ENCODE data around the gene RAI1. TPM values are rescaled to one million over a fixed set of nuclear protein-coding genes. Genes with fewer than 3 reads are reported as not detected.

RAI1 gene
- total RNA-seq, 1 donor from 2014 or later, result 31.2 TPM

GRCh38 chr17:17668775-17669579 lies 12.3 kb upstream of the RAI1 start:
- peaks cover 18% of the 10 kb centered on the region for H3K4me1 Mint-ChIP-seq
- POLR2A ChIA-PET, result no interaction called here

GRCh38 chr17:17669580-17670235 lies 11.6 kb upstream of the RAI1 start:
- no peak overlapping the region for H3K27ac Mint-ChIP-seq
- no peaks in the 10 kb centered on the region for H3K27me3 Mint-ChIP-seq
- ATAC-seq (ENCODE audit: low read depth), result no peak
- H3K4me3 Mint-ChIP-seq, result no peak overlapping the region
- ChIA-PET CTCF (no interaction called here), POLR2A (no interaction called here)
- H3K4me1 Mint-ChIP-seq, result peaks cover 12% of the 10 kb centered on the region
- DNase-seq, result no peak
- intact Hi-C loops (cut with micrococcal nuclease), result no loop called here
- TF ChIP-seq, protein P1, sequence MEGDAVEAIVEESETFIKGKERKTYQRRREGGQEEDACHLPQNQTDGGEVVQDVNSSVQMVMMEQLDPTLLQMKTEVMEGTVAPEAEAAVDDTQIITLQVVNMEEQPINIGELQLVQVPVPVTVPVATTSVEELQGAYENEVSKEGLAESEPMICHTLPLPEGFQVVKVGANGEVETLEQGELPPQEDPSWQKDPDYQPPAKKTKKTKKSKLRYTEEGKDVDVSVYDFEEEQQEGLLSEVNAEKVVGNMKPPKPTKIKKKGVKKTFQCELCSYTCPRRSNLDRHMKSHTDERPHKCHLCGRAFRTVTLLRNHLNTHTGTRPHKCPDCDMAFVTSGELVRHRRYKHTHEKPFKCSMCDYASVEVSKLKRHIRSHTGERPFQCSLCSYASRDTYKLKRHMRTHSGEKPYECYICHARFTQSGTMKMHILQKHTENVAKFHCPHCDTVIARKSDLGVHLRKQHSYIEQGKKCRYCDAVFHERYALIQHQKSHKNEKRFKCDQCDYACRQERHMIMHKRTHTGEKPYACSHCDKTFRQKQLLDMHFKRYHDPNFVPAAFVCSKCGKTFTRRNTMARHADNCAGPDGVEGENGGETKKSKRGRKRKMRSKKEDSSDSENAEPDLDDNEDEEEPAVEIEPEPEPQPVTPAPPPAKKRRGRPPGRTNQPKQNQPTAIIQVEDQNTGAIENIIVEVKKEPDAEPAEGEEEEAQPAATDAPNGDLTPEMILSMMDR (IDR thresholded peaks at IDR 0.05), result no peak
- H3K9me3 Mint-ChIP-seq, result no peaks in the 10 kb centered on the region
- no peaks in the 10 kb centered on the region for H3K36me3 Mint-ChIP-seq (ENCODE audit: low read depth)

More at GRCh38 chr17:17668775-17669579, 12.3 kb upstream of the RAI1 start:
- Mint-ChIP-seq H3K36me3 (ENCODE audit: low read depth) (no peaks in the 10 kb centered on the region), H3K27ac (no peak overlapping the region), H3K9me3 (no peaks in the 10 kb centered on the region), H3K4me3 (no peak overlapping the region), H3K27me3 (no peaks in the 10 kb centered on the region)
- TF ChIP-seq, protein P1 (IDR thresholded peaks at IDR 0.05), result no peak
- intact Hi-C loops (cut with micrococcal nuclease), result no loop called here
- CTCF ChIA-PET, result no interaction called here
- no peak for ATAC-seq (ENCODE audit: low read depth)
- DNase-seq, result no peak

- H3K4me3 Mint-ChIP-seq, result no peak overlapping the region
- H3K4me1 Mint-ChIP-seq, result peaks cover 12% of the 10 kb centered on the region
These were observed 10.5 kb upstream of the RAI1 start for GRCh38 chr17:17670701-17671305.

DNA sequence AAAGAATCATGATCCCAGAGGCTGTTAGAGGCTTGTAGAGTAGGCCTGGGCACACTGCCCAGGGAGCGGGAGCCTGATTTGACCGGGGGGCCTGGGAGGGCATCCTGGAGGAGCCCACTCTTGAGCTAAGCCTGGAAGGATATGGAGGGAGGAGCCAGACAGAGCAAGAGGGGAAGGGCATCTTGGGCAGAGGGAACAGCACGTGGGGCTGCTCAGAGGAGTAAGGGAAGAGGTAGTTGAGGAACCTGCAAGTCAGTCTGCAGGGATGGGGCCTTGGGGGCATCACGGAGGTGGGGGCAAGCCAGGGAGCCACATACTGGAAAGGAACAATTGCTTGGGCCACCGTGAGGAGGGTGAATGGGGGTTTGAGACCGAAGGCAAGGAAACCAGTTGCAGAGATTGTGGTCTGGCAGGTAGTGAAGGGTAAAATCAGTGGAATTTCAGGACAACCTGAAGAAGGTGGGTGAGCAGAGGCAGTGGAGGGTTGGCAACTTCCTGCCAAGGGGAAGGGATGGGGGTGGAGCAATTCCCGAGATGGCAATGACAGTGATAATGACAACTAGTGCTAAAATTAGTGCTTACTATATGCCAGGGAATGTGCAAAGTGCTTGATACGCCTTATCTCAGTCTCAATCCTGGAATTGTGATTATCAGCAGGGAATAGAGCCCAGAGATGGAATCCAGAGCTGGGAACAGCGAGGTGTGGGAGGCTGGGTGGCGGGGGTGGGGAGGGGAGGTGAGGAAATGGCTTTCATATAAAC lies 9.7 kb upstream of the RAI1 start:
- intact Hi-C loops (cut with micrococcal nuclease), result no loop called here

More at GRCh38 chr17:17670701-17671305, 10.5 kb upstream of the RAI1 start:
- ATAC-seq (ENCODE audit: low read depth), result no peak
- TF ChIP-seq, protein P1 (IDR thresholded peaks at IDR 0.05), result no peak
- Mint-ChIP-seq H3K36me3 (ENCODE audit: low read depth) (no peaks in the 10 kb centered on the region), H3K27me3 (no peaks in the 10 kb centered on the region), H3K9me3 (no peaks in the 10 kb centered on the region), H3K27ac (no peak overlapping the region)
- ChIA-PET POLR2A (no interaction called here), CTCF (interaction anchor here (2.0 kb wide), 1 partner anchor 10 kb away, joined by 8 read pairs; no protein-coding TSS in a partner anchor)
- intact Hi-C loops (cut with micrococcal nuclease), result no loop called here
- DNase-seq, result no peak

More for the DNA sequence above, 9.7 kb upstream of the RAI1 start:
- no peak for ATAC-seq (ENCODE audit: low read depth)
- POLR2A ChIA-PET, result interaction anchor here (0.6 kb wide), 1 partner anchor 370 kb away, joined by 3 read pairs; no protein-coding TSS in a partner anchor
- TF ChIP-seq, protein P1 (IDR thresholded peaks at IDR 0.05), result no peak
- Mint-ChIP-seq H3K36me3 (ENCODE audit: low read depth) (no peaks in the 10 kb centered on the region), H3K4me3 (no peak overlapping the region), H3K9me3 (no peaks in the 10 kb centered on the region), H3K27me3 (no peaks in the 10 kb centered on the region), H3K4me1 (peaks cover 19% of the 10 kb centered on the region), H3K27ac (no peak overlapping the region)
- CTCF ChIA-PET, result interaction anchor here (2.0 kb wide), 1 partner anchor 9 kb away, joined by 8 read pairs; no protein-coding TSS in a partner anchor
- no peak for DNase-seq
